Measurements from ENCODE around the gene MACROD2.

MACROD2 gene

DNA sequence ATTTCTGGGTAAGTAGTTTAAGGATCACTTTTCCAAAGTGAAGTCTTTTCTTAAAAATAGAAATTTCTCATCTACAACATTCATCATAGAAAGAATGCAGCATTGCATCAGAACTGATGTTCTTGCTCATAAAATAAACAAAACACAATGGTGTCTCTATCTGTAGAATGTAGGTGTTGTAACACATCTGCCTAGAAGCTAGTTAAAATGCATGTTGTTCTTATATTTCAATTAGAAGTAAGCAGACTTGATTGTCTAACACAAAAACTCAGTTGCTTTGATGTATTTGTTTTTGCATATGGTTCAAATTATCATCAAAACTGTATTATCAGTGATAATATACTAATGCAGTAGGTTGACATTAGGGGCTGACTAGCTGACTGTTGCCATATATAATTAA is 996.8 kb downstream of the MACROD2 start:
- TF ChIP-seq, protein P1, sequence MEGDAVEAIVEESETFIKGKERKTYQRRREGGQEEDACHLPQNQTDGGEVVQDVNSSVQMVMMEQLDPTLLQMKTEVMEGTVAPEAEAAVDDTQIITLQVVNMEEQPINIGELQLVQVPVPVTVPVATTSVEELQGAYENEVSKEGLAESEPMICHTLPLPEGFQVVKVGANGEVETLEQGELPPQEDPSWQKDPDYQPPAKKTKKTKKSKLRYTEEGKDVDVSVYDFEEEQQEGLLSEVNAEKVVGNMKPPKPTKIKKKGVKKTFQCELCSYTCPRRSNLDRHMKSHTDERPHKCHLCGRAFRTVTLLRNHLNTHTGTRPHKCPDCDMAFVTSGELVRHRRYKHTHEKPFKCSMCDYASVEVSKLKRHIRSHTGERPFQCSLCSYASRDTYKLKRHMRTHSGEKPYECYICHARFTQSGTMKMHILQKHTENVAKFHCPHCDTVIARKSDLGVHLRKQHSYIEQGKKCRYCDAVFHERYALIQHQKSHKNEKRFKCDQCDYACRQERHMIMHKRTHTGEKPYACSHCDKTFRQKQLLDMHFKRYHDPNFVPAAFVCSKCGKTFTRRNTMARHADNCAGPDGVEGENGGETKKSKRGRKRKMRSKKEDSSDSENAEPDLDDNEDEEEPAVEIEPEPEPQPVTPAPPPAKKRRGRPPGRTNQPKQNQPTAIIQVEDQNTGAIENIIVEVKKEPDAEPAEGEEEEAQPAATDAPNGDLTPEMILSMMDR (IDR thresholded peaks at IDR 0.05; ENCODE audit: control insufficient read depth, insufficient read depth, low read depth, low read length, missing control alignments): no peak
- DNase-seq (ENCODE audit: low read depth): no peak
- no peak overlapping the region for H3K4me3 ChIP-seq (ENCODE audit: control insufficient read depth, low read depth, low read length)

DNA sequence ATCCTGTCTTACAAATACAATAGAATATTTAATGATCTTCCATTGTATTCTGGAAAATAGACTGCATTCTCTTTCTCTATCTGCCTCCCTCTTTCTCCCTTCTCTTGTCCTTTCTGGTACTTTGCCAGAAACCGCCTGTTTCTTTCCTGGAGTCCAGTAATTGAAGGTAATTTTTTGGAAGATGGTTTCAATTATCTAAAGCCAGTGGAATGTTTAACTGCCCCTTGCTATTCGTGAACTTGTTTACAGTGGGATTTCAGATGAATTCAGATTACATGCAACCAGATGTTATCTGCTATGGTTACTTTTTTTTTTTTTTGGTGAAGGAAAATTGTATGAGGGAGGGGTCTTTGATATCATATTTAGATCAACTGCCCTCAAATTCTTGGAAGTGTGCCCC is 997.6 kb downstream of the MACROD2 start:
- DNase-seq (ENCODE audit: low read depth): no peak
- TF ChIP-seq, protein P1 (IDR thresholded peaks at IDR 0.05; ENCODE audit: control insufficient read depth, insufficient read depth, low read depth, low read length, missing control alignments): no peak
- no peak overlapping the region for H3K4me3 ChIP-seq (ENCODE audit: control insufficient read depth, low read depth, low read length)

DNA sequence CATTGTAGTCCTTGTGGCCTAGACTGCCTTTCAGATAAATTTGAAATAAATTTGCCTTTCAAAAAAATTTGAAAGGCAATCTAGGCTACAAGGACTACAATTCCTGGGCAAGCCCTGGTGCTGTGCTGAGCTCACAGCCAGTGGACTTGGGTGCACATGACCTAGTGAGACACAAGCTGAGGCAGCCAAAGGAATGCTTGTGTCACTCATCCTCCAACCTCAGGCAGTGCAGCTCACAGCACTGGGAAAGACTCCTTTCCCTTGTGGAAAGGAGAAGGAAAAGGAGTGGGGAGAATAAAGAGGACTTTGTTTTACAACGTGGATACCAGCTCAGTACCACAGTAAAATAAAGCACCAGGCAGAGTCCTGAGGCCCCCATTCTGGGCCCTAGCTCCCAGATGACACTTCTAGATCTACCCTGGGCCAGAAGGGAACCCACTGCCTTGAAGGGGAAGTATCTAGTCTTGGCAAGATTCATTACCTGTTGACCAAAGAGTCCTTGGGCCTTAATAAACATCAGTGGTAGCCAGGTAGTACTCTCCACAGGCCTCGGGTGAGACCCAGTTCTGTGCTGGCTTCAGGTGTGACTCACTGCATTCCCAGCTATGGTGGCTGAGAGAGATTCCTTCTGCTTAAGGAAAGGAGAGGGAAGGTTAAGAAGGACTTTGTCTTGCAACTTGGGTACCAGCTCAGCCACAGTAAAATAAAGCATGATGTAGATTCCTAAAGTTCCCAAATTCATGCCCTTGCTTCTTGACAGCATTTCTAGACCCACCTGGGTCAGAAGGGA is 1001.8 kb downstream of the MACROD2 start:
- H3K4me3 ChIP-seq (ENCODE audit: control insufficient read depth, low read depth, low read length): no peak overlapping the region
- no peak for DNase-seq (ENCODE audit: low read depth)
- TF ChIP-seq, protein P1 (IDR thresholded peaks at IDR 0.05; ENCODE audit: control insufficient read depth, insufficient read depth, low read depth, low read length, missing control alignments): no peak

DNA sequence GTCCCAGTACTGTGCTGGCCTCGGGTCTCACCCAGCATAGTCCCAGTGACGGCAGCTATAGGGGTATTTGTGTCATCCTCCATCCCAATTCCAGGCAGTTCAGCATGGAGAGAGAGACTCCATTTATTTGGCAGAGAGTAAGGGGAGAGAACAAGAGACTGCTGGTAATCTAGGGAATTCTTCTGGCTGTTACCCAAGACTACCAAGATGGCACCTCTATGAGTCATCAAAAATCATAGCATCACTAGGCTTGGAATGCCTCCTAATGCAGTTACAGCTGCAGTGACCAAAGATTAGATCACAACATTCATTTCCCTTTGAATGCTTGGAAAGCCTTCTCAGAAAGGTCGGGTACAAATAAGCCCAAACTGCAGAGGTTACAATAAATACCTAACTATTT is 1002.5 kb downstream of the MACROD2 start:
- no peak for DNase-seq (ENCODE audit: low read depth)
- no peak overlapping the region for H3K4me3 ChIP-seq (ENCODE audit: control insufficient read depth, low read depth, low read length)
- TF ChIP-seq, protein P1 (IDR thresholded peaks at IDR 0.05; ENCODE audit: control insufficient read depth, insufficient read depth, low read depth, low read length, missing control alignments): no peak

DNA sequence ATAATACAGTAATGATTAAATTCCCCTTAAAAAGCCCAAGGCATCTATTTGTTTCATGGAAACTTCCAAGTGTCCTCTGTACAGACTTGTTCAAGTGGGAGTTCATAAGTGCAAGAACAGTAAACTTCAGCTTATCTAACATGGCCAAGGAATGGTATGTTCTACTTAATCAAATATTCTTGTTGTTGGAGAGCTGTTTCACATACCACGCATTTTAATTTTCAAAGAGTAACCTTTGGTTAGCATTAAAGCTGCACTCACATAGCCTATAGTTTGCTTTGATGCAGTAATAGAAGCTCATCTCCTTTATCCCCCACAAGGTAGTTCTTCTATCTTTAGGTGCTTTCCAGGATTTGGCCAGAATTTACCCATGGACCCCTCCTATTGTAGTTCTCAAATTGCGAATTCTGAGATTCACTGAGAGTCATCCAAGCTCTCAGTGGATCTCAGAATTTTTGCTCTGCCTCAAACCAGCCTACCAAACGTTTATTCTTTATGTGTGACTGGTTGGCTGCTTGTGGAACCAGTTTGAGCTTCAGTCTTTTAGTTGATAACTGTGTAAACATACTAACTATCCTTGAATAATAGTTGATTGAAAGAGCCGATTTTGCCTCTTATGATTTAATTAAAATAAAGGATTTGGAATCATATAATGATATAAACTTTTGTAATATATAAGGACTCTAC is 1010.1 kb downstream of the MACROD2 start:
- DNase-seq (ENCODE audit: low read depth): no peak
- TF ChIP-seq, protein P1 (IDR thresholded peaks at IDR 0.05; ENCODE audit: control insufficient read depth, insufficient read depth, low read depth, low read length, missing control alignments): no peak
- no peak overlapping the region for H3K4me3 ChIP-seq (ENCODE audit: control insufficient read depth, low read depth, low read length)

DNA sequence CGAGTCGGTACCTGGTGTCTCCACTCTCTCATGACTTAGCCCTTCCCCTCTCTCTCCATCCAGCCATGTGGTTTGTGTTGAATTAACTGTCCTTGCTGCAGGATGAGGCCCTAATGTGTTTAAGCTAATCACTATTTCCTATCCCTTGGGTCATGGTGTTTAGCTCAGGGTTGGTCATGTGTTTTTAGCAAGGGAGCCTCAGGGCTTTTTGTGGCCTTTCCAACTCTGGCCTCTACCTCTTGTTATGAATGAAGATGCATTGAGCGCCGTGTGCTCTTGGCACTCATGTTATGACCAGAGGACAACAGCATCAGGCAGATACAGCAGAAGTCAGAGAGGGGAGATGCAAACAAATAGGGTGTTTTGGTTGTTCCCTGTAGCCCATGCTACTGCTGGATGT is 1016.3 kb downstream of the MACROD2 start:
- DNase-seq (ENCODE audit: low read depth): no peak
- TF ChIP-seq, protein P1 (IDR thresholded peaks at IDR 0.05; ENCODE audit: control insufficient read depth, insufficient read depth, low read depth, low read length, missing control alignments): no peak
- no peak overlapping the region for H3K4me3 ChIP-seq (ENCODE audit: control insufficient read depth, low read depth, low read length)
